ENCODE measurements around the gene EMID1.

DNA sequence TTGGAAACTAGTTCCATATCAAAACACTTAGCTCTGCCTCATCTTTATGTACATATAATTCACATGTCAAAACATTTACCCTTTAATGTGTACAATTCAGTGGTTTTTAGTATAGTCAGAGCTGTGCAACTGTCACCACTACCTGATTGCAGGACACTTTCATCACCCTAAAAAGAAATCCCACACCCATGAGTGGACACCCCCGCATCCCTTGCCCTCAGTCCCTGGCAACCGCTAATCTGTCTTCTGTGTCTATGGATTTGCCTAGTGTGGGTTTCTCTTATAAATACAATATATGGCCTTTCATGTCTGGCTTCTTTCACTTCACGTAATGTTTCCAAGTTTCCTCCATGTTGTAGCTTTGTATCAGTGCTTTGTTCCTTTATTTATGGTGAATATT lies 8.6 kb upstream of the EMID1 start:
- TF ChIP-seq, protein P1, sequence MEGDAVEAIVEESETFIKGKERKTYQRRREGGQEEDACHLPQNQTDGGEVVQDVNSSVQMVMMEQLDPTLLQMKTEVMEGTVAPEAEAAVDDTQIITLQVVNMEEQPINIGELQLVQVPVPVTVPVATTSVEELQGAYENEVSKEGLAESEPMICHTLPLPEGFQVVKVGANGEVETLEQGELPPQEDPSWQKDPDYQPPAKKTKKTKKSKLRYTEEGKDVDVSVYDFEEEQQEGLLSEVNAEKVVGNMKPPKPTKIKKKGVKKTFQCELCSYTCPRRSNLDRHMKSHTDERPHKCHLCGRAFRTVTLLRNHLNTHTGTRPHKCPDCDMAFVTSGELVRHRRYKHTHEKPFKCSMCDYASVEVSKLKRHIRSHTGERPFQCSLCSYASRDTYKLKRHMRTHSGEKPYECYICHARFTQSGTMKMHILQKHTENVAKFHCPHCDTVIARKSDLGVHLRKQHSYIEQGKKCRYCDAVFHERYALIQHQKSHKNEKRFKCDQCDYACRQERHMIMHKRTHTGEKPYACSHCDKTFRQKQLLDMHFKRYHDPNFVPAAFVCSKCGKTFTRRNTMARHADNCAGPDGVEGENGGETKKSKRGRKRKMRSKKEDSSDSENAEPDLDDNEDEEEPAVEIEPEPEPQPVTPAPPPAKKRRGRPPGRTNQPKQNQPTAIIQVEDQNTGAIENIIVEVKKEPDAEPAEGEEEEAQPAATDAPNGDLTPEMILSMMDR (IDR thresholded peaks at IDR 0.05) = no peak
- no peak for TF ChIP-seq POLR2AphosphoS5 (IDR thresholded peaks at IDR 0.05)
